ENCODE results near the gene MBNL2. TPM values are rescaled to one million over a fixed set of nuclear protein-coding genes. Genes with fewer than 3 reads are reported as not detected.

MBNL2 gene
- total and polyA plus RNA-seq, 2 of the 4 experiments (the other 2 are of a cell fraction), result 26.9 to 103 TPM

DNA sequence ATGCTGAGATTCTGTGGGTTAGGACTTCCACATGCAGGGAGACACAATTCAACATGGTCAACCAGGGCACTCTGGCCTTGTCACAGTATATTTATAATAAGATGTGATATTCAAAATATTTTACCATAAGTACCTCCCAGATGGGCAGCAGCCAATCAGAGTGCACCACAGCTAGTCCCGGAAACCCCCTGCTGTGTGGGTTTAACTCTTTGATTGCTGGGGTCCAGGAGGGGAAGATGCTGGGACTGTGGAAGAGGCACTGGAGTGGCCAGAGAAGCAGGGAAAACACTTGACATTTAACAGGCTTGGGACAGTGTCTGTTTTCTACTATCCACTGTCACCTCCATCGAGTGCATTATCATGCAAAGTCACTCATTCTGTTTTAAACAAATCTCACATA lies 99.0 kb downstream of the MBNL2 start:
- Histone ChIP-seq H3K4ac (ENCODE audit: low read depth, low read length) (peak overlapping the region; percentile 16; the same call in 1 of the 2 replicates), H3K4me1 (ENCODE audit: control insufficient read depth, insufficient read depth, low read length) (peaks cover 34% of the 10 kb centered on the region), H3K36me3 (ENCODE audit: control insufficient read depth, insufficient read depth, low read length) (no peaks in the 10 kb centered on the region; the same call in 1 of the 2 replicates), H3K27me3 (ENCODE audit: control insufficient read depth, insufficient read depth, low read length) (no peaks in the 10 kb centered on the region), H3K18ac (ENCODE audit: low read depth, low read length) (0 out of 2 replicates have a peak overlapping the region, but pooled peaks have one; percentile 3), H2AK9ac (replicated peaks; ENCODE audit: low read depth, low read length, poor library complexity) (no peak overlapping the region), H3K4me2 (ENCODE audit: low read depth, low read length) (no peak overlapping the region), H2AFZ (replicated peaks; ENCODE audit: low read length, poor library complexity) (no peak overlapping the region), H4K5ac (ENCODE audit: low read depth, low read length) (no peak overlapping the region), H3K9me1 (ENCODE audit: insufficient read depth, low read length) (peaks cover 41% of the 10 kb centered on the region), H3K4me3 (ENCODE audit: insufficient read depth, low read depth, low read length) (no peak overlapping the region), H4K91ac (ENCODE audit: insufficient read depth, low read depth, low read length) (no peak overlapping the region), H4K20me1 (ENCODE audit: insufficient read depth, low read length) (peaks cover 35% of the 10 kb centered on the region), H3K56ac (ENCODE audit: extremely low read depth, insufficient read depth, low read length) (no peak overlapping the region), H2BK20ac (ENCODE audit: low read depth, low read length) (peak overlapping the region; percentile 9; the same call in 1 of the 2 replicates), H3K27ac (ENCODE audit: insufficient read depth, low read length) (no peak overlapping the region), H2BK5ac (ENCODE audit: low read depth, low read length, poor library complexity, severe bottlenecking) (no peak overlapping the region), H3K9me3 (ENCODE audit: control insufficient read depth, insufficient read depth, low read length) (no peaks in the 10 kb centered on the region), H2BK120ac (ENCODE audit: low read depth, low read length) (peak overlapping the region; percentile 33; the same call in 1 of the 2 replicates), H3K14ac (replicated peaks; ENCODE audit: low read depth, low read length) (0 out of 2 replicates have a peak overlapping the region, but pooled peaks have one; percentile 22), H3K23ac (ENCODE audit: low read depth, low read length) (no peak overlapping the region), H2AK5ac (ENCODE audit: low read depth, low read length) (no peak overlapping the region), H3K79me1 (ENCODE audit: low read depth in 1 of 2, low read length in 2 of 2) (peaks cover 55 to 85% of the 10 kb centered on the region in 2 experiments), H2BK15ac (ENCODE audit: low read depth, low read length) (no peak overlapping the region), H4K8ac (ENCODE audit: low read depth in 2 of 2, low read length in 2 of 2) (peak overlapping the region in 1 of 2 experiments; percentile 29; a peak in 1 of 4 replicates), H3K9ac (ENCODE audit: low read depth, low read length) (no peak overlapping the region)
- dilution Hi-C loops (cut with HindIII; ENCODE audit: low sequenced_read_pairs, unreplicated experiment) (no loop called here), in situ Hi-C loops (cut with MboI; ENCODE audit: low sequenced_read_pairs) (no loop called here), intact Hi-C loops (cut with micrococcal nuclease) (no loop called here)
- WGBS, 2 experiments (ENCODE audit: extremely low coverage in 2 of 2, insufficient read length in 1 of 2), result no CpG with 5 or more reads among the region's 2 CpGs
- no peak for TF ChIP-seq NFE2L2 (IDR thresholded peaks at IDR 0.05; ENCODE audit: low read depth, low read length)
- no peak for TF ChIP-seq MAZ (IDR thresholded peaks at IDR 0.05; ENCODE audit: borderline replicate concordance, low read depth, low read length)
- TF ChIP-seq, protein P1, sequence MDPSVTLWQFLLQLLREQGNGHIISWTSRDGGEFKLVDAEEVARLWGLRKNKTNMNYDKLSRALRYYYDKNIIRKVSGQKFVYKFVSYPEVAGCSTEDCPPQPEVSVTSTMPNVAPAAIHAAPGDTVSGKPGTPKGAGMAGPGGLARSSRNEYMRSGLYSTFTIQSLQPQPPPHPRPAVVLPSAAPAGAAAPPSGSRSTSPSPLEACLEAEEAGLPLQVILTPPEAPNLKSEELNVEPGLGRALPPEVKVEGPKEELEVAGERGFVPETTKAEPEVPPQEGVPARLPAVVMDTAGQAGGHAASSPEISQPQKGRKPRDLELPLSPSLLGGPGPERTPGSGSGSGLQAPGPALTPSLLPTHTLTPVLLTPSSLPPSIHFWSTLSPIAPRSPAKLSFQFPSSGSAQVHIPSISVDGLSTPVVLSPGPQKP (IDR thresholded peaks at IDR 0.05; ENCODE audit: borderline replicate concordance, low read depth, low read length), result no peak
- no peak for TF ChIP-seq RCOR1 (IDR thresholded peaks at IDR 0.05; ENCODE audit: insufficient replicate concordance, low read length)
- TF ChIP-seq, protein P2, sequence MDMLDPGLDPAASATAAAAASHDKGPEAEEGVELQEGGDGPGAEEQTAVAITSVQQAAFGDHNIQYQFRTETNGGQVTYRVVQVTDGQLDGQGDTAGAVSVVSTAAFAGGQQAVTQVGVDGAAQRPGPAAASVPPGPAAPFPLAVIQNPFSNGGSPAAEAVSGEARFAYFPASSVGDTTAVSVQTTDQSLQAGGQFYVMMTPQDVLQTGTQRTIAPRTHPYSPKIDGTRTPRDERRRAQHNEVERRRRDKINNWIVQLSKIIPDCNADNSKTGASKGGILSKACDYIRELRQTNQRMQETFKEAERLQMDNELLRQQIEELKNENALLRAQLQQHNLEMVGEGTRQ (IDR thresholded peaks at IDR 0.05; ENCODE audit: low read depth, low read length), result no peak
- no peak for TF ChIP-seq MAFK (IDR thresholded peaks at IDR 0.05; ENCODE audit: low read depth, low read length)
- TF ChIP-seq CEBPB (IDR thresholded peaks at IDR 0.05; ENCODE audit: low read depth, low read length), result no peak
- TF ChIP-seq MXI1 (IDR thresholded peaks at IDR 0.05; ENCODE audit: borderline replicate concordance, low read depth, low read length), result no peak
- BruUV-seq (replicated peaks), result no TSS peak
- no peak for DNase-seq
- ChIA-PET CTCF (no interaction called here), POLR2A (ENCODE audit: unreplicated experiment) (no interaction called here)
- no peak for ATAC-seq (ENCODE audit: low read depth)

All from IMR-90 (cell line).